ENCODE measurements around the gene NKD2. TPM values are rescaled to one million over a fixed set of nuclear protein-coding genes. Genes with fewer than 3 reads are reported as not detected.

NKD2 gene
- total RNA-seq, 2 experiments from 2014 or later = 1.4 to 2.5 TPM

- Mint-ChIP-seq H3K4me1 (ENCODE audit: low read depth) (peaks cover 6% of the 10 kb centered on the region), H3K27ac (no peak overlapping the region), H3K9me3 (peaks cover 4% of the 10 kb centered on the region), H3K36me3 (ENCODE audit: low read depth) (no peaks in the 10 kb centered on the region), H3K4me3 (no peak overlapping the region), H3K27me3 (ENCODE audit: low read depth) (peaks cover 4% of the 10 kb centered on the region)
- CTCF ChIA-PET = no interaction called here
- DNase-seq = no peak
- intact Hi-C loops (cut with micrococcal nuclease) = no loop called here
Observed at GRCh38 chr5:981456-981855, 27.1 kb upstream of the NKD2 start.

DNA sequence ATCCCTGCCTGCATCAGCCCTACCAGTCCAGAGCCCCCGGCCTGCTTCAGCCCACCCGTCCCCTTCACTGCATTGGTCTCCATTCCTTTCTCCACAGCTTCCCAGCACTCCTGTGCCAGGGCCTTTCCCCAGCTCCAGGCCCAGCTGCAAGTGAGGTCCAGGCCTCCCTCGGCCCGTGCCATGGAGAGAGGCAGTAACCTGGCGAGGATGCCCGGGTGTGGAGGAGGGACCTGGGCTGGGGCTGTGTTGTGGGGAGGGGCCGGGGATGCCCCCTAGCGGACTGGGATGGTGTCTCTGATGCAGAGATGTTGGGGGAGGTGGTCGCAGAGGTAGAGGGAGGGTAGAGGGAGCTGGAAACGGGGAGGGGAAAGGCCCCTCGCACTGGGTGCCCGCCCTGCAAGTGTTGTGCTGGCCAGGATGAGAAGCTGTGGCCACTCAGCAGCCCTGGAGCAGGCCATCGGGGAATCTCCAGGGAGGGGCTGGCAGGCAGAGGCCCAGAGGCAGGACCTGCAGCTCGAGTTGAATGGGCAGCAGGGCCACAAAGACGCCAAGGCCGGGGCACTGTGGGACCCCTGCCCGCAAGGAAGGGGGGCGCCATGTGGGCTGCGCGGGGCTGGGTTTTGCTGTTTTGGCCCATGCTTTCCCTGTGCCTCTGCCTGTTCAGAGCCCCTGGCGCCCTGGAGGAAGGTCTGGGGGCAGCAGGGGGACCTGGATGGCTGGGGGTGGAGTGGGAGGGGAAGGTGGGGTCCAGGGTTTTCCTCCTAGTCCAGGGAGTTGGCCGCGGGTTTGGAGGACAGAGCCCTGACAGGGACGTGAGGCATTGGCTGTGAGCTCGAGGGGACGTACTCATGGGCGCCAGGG is 26.0 kb upstream of the NKD2 start:
- Mint-ChIP-seq H3K27me3 (ENCODE audit: low read depth) (peaks cover 4% of the 10 kb centered on the region), H3K4me1 (ENCODE audit: low read depth) (peaks cover 6% of the 10 kb centered on the region), H3K4me3 (no peak overlapping the region), H3K9me3 (peaks cover 4% of the 10 kb centered on the region), H3K27ac (no peak overlapping the region), H3K36me3 (ENCODE audit: low read depth) (no peaks in the 10 kb centered on the region)
- CTCF ChIA-PET = interaction anchor here (0.7 kb wide), 1 partner anchor 36 kb away, joined by 3 read pairs; no protein-coding TSS in a partner anchor
- intact Hi-C loops (cut with micrococcal nuclease) = no loop called here
- DNase-seq = no peak

GRCh38 chr5:983238-983524 is 25.4 kb upstream of the NKD2 start:
- H3K27ac Mint-ChIP-seq = no peak overlapping the region
- H3K27me3 Mint-ChIP-seq (ENCODE audit: low read depth) = peaks cover 8% of the 10 kb centered on the region
- intact Hi-C loops (cut with micrococcal nuclease) = no loop called here
- peaks cover 4% of the 10 kb centered on the region for H3K9me3 Mint-ChIP-seq
- H3K36me3 Mint-ChIP-seq (ENCODE audit: low read depth) = no peaks in the 10 kb centered on the region
- peaks cover 6% of the 10 kb centered on the region for H3K4me1 Mint-ChIP-seq (ENCODE audit: low read depth)
- no peak overlapping the region for H3K4me3 Mint-ChIP-seq
- CTCF ChIA-PET = no interaction called here
- DNase-seq = no peak

- peaks cover 6% of the 10 kb centered on the region for H3K4me1 Mint-ChIP-seq (ENCODE audit: low read depth)
Observed at GRCh38 chr5:983568-983967, 25.0 kb upstream of the NKD2 start.

DNA sequence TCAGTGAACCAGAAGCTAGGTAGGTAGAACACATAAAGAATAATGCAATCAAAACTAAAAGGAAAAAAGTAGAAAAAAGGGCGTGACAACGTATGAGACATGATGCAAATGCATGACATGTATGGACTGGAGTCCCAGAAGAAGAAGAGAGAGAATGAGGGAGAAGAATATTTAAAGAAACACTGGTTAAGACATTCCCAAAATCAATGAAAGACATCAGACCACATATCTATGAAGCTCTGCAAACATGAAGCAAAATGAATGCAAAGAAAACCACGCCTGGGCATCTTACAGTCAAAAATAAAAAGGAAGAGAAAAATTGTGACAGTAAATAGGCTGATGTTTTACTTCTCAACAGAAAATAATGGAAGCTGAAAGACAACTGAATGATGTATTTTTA is 23.8 kb upstream of the NKD2 start:
- Mint-ChIP-seq H3K27me3 (ENCODE audit: low read depth) (peaks cover 14% of the 10 kb centered on the region), H3K9me3 (peaks cover 4% of the 10 kb centered on the region), H3K4me3 (no peak overlapping the region), H3K36me3 (ENCODE audit: low read depth) (no peaks in the 10 kb centered on the region), H3K4me1 (ENCODE audit: low read depth) (peaks cover 6% of the 10 kb centered on the region), H3K27ac (no peak overlapping the region)
- CTCF ChIA-PET = interaction anchor here (1.9 kb wide), 1 partner anchor 62 kb away, joined by 6 read pairs; no protein-coding TSS in a partner anchor
- no peak for DNase-seq
- intact Hi-C loops (cut with micrococcal nuclease) = no loop called here

More at GRCh38 chr5:983568-983967, 25.0 kb upstream of the NKD2 start:
- peaks cover 11% of the 10 kb centered on the region for H3K27me3 Mint-ChIP-seq (ENCODE audit: low read depth)
- no peak for DNase-seq
- intact Hi-C loops (cut with micrococcal nuclease) = no loop called here
- H3K36me3 Mint-ChIP-seq (ENCODE audit: low read depth) = no peaks in the 10 kb centered on the region
- H3K27ac Mint-ChIP-seq = no peak overlapping the region
- CTCF ChIA-PET = no interaction called here
- H3K9me3 Mint-ChIP-seq = peaks cover 4% of the 10 kb centered on the region
- H3K4me3 Mint-ChIP-seq = no peak overlapping the region

DNA sequence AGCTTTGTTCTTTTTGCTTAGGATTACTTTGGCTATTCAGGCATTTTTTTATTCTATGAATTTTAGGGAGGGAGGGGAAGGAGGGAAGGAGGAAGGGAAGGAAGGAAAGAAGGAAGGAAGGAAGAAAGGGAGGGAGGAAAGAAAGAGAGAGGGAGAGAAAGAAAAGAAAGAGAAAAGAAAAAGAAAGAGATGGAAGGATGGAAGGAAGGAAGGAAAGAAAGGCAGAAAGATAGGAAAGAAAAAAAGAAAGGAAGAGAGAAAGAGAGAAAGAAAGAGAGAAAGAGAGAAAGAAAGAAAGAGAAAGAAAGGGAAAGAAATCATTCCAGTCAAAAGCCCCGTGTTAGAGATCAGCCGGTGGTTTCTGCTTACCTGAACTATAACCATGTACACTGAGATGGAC is 20.8 kb upstream of the NKD2 start:
- peaks cover 6% of the 10 kb centered on the region for H3K4me1 Mint-ChIP-seq (ENCODE audit: low read depth)
- intact Hi-C loops (cut with micrococcal nuclease) = no loop called here
- CTCF ChIA-PET = no interaction called here
- no peak overlapping the region for H3K4me3 Mint-ChIP-seq
- H3K27ac Mint-ChIP-seq = no peak overlapping the region
- DNase-seq = no peak
- peaks cover 28% of the 10 kb centered on the region for H3K27me3 Mint-ChIP-seq (ENCODE audit: low read depth)
- peaks cover 4% of the 10 kb centered on the region for H3K9me3 Mint-ChIP-seq
- no peaks in the 10 kb centered on the region for H3K36me3 Mint-ChIP-seq (ENCODE audit: low read depth)

GRCh38 chr5:988322-988721 is 20.3 kb upstream of the NKD2 start:
- CTCF ChIA-PET = no interaction called here
- no peak for DNase-seq
- Mint-ChIP-seq H3K4me3 (no peak overlapping the region), H3K9me3 (peaks cover 4% of the 10 kb centered on the region), H3K27ac (no peak overlapping the region), H3K4me1 (ENCODE audit: low read depth) (peaks cover 6% of the 10 kb centered on the region), H3K36me3 (ENCODE audit: low read depth) (no peaks in the 10 kb centered on the region), H3K27me3 (ENCODE audit: low read depth) (peaks cover 28% of the 10 kb centered on the region)
- intact Hi-C loops (cut with micrococcal nuclease) = no loop called here

- H3K36me3 Mint-ChIP-seq (ENCODE audit: low read depth) = no peaks in the 10 kb centered on the region
- H3K27ac Mint-ChIP-seq = no peak overlapping the region
- no peaks in the 10 kb centered on the region for H3K9me3 Mint-ChIP-seq
- H3K4me1 Mint-ChIP-seq (ENCODE audit: low read depth) = no peaks in the 10 kb centered on the region
- no peak overlapping the region for H3K4me3 Mint-ChIP-seq
- CTCF ChIA-PET = interaction anchor here (0.6 to 0.7 kb wide), 2 partner anchors 12 to 16 kb away, joined by 3 read pairs; no protein-coding TSS in a partner anchor
- DNase-seq = no peak
- intact Hi-C loops (cut with micrococcal nuclease) = no loop called here
- peaks cover 24% of the 10 kb centered on the region for H3K27me3 Mint-ChIP-seq (ENCODE audit: low read depth)
Observed at GRCh38 chr5:989961-990530, 18.6 kb upstream of the NKD2 start.

- H3K4me1 Mint-ChIP-seq (ENCODE audit: low read depth) = peaks cover under 1% of the 10 kb centered on the region
- no peak overlapping the region for H3K27ac Mint-ChIP-seq
- CTCF ChIA-PET = interaction anchor here (1.5 kb wide), 1 partner anchor 19 kb away, joined by 4 read pairs; no protein-coding TSS in a partner anchor
- intact Hi-C loops (cut with micrococcal nuclease) = no loop called here
- no peaks in the 10 kb centered on the region for H3K36me3 Mint-ChIP-seq (ENCODE audit: low read depth)
- peaks cover 24% of the 10 kb centered on the region for H3K27me3 Mint-ChIP-seq (ENCODE audit: low read depth)
- no peaks in the 10 kb centered on the region for H3K9me3 Mint-ChIP-seq
- H3K4me3 Mint-ChIP-seq = no peak overlapping the region
- no peak for DNase-seq
Observed at GRCh38 chr5:991472-992267, 16.9 kb upstream of the NKD2 start.

GRCh38 chr5:994272-994607 is 14.4 kb upstream of the NKD2 start:
- Mint-ChIP-seq H3K9me3 (no peaks in the 10 kb centered on the region), H3K4me3 (no peak overlapping the region), H3K4me1 (ENCODE audit: low read depth) (peaks cover 8% of the 10 kb centered on the region), H3K27ac (no peak overlapping the region), H3K36me3 (ENCODE audit: low read depth) (no peaks in the 10 kb centered on the region), H3K27me3 (ENCODE audit: low read depth) (peaks cover 15% of the 10 kb centered on the region)
- DNase-seq = no peak
- intact Hi-C loops (cut with micrococcal nuclease) = no loop called here
- CTCF ChIA-PET = no interaction called here

GRCh38 chr5:994821-995220 is 13.8 kb upstream of the NKD2 start:
- CTCF ChIA-PET = interaction anchor here (0.7 kb wide), 1 partner anchor 222 kb away, joined by 3 read pairs; no protein-coding TSS in a partner anchor
- H3K4me3 Mint-ChIP-seq = no peak overlapping the region
- peaks cover 8% of the 10 kb centered on the region for H3K4me1 Mint-ChIP-seq (ENCODE audit: low read depth)
- no peaks in the 10 kb centered on the region for H3K36me3 Mint-ChIP-seq (ENCODE audit: low read depth)
- no peak for DNase-seq
- H3K27me3 Mint-ChIP-seq (ENCODE audit: low read depth) = peaks cover 14% of the 10 kb centered on the region
- intact Hi-C loops (cut with micrococcal nuclease) = no loop called here
- H3K9me3 Mint-ChIP-seq = no peaks in the 10 kb centered on the region
- H3K27ac Mint-ChIP-seq = no peak overlapping the region

DNA sequence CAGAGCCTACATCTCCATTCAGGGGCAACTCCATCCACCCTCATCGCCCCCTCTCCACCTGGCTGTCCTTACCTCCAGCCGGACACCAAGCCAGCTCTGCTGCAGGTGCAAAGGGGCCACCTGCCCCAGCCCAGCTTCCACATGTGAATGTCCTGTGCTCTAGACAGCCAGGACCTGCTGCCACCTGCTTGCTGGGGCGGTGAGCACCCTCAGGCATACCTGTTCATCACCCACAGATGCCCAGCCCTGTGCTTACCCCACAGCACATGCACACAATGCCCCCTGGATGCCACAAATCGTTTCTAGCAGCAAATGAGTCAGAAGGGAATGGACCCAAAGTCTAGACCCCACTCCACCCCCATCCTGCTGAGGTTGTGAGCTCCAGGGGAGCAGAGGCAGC is 13.3 kb upstream of the NKD2 start:
- Mint-ChIP-seq H3K27me3 (ENCODE audit: low read depth) (peaks cover 9% of the 10 kb centered on the region), H3K4me1 (ENCODE audit: low read depth) (peaks cover 8% of the 10 kb centered on the region), H3K27ac (no peak overlapping the region), H3K9me3 (no peaks in the 10 kb centered on the region), H3K36me3 (ENCODE audit: low read depth) (no peaks in the 10 kb centered on the region), H3K4me3 (no peak overlapping the region)
- intact Hi-C loops (cut with micrococcal nuclease) = no loop called here
- DNase-seq = no peak
- CTCF ChIA-PET = interaction anchor here (0.7 to 0.9 kb wide), 2 partner anchors 73 to 222 kb away, joined by 3 read pairs; no protein-coding TSS in a partner anchor
